Calu3 (cell line): ENCODE data around the gene KRTAP10-5. TPM values are rescaled to one million over a fixed set of nuclear protein-coding genes. Genes with fewer than 3 reads are reported as not detected.
A peak's percentile ranks its signal among the peaks of the same experiment; 100 is the strongest.
"Not testable (repeated sequence)": the region's sequence is repeated elsewhere in the genome, so short reads cannot be mapped to it uniquely, and the experiment has no call there.

Experiments used
- BruUV-seq: library from RNA; stranded (reverse); fragments of 400-500 nt; replicated peaks from 2 replicates; lab custom pipeline; 2021; lab: Mats Ljungman, UMichigan
- CTCF ChIA-PET: fragments of 300-600 bp; sonication (Branson Sonifier 250); formaldehyde crosslinking; loops from one replicate; lab custom pipeline; 2022; ENCODE audit warnings: antibody characterized with exemption; lab: Charles Lee
- DNase-seq: peaks from one replicate; pipeline ENCODE4 v3.0.0; 2022
- H3K27ac Mint-ChIP-seq: one replicate; pipeline ENCODE4 v1.8.0; 2022; ENCODE audit warnings: mixed read lengths; ENCODE audit not compliant: unreplicated experiment
- H3K27me3 Mint-ChIP-seq: one replicate; pipeline ENCODE4 v1.8.0; 2022; ENCODE audit warnings: mixed read lengths; ENCODE audit not compliant: unreplicated experiment
- H3K36me3 Mint-ChIP-seq: one replicate; pipeline ENCODE4 v1.8.0; 2022; ENCODE audit warnings: mild to moderate bottlenecking, moderate library complexity, mixed read lengths; ENCODE audit not compliant: insufficient read depth, unreplicated experiment
- H3K4me1 Mint-ChIP-seq: one replicate; pipeline ENCODE4 v1.8.0; 2022; ENCODE audit warnings: mild to moderate bottlenecking, low read depth, mixed read lengths; ENCODE audit not compliant: unreplicated experiment
- H3K4me3 Mint-ChIP-seq: one replicate; pipeline ENCODE4 v1.8.0; 2022; ENCODE audit warnings: mild to moderate bottlenecking, low read depth, moderate library complexity, mixed read lengths; ENCODE audit not compliant: unreplicated experiment
- H3K9me3 Mint-ChIP-seq: one replicate; pipeline ENCODE4 v1.8.0; 2022; ENCODE audit warnings: low read depth, mixed read lengths; ENCODE audit not compliant: unreplicated experiment
- intact Hi-C: fragments of 100-400 bp; cut with micrococcal nuclease; formaldehyde crosslinking; loops from one replicate; pipeline ENCODE4 v1.10.0; 2022; ENCODE audit not compliant: unreplicated experiment
- total RNA-seq: library from RNA; stranded (reverse); gene quantifications from 2 replicates; pipeline ENCODE4 v1.2.3, GENCODE V29; 2022
- TF ChIP-seq, protein P1 (sequence below): fragments of 200-600 bp; IDR thresholded peaks from one replicate; pipeline ENCODE4 v1.8.0; 2022; ENCODE audit warnings: antibody characterized with exemption; ENCODE audit not compliant: unreplicated experiment

The KRTAP10-5 gene
- total RNA-seq, 1 experiment from 2014 or later = not detected

DNA sequence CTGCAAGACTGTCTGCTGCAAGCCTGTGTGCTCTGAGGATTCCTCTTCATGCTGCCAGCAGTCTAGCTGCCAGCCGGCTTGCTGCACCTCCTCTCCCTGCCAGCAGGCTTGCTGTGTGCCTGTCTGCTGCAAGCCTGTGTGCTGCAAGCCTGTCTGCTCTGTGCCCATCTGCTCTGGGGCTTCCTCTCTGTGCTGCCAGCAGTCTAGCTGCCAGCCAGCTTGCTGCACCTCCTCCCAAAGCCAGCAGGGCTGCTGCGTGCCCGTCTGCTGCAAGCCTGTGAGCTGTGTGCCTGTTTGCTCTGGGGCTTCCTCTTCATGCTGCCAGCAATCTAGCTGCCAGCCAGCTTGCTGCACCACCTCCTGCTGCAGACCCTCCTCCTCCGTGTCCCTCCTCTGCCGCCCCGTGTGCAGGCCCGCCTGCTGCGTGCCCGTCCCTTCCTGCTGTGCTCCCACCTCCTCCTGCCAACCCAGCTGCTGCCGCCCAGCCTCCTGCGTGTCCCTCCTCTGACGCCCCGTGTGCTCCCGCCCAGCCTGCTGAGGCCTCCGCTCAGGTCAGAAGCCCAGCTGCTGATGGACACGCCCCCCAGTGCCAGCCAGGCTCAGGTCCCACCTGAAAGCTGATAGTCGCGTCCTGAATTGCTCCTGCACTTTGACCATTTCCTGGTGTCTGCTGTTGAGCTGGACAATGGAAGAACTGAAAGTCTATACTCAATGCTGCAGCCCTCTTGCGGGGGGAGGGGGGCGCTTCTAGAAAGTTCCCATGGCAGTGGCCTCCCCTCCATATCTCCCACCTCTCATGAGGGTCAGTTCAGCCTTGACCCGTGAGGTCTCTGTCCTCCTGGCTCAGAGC lies 5.7 kb downstream of the KRTAP10-5 start:
- peak; percentile 34 for DNase-seq
- Mint-ChIP-seq H3K4me3 (peak overlapping the region; percentile 71), H3K27ac (no peak overlapping the region), H3K4me1 (peaks cover 13% of the 10 kb centered on the region), H3K27me3 (peaks cover 63% of the 10 kb centered on the region), H3K36me3 (peaks cover 8% of the 10 kb centered on the region), H3K9me3 (peaks cover 6% of the 10 kb centered on the region)
- CTCF ChIA-PET = interaction anchor here (0.7 kb wide), 1 partner anchor 1001 kb away, joined by 3 read pairs; no protein-coding TSS in a partner anchor
- TF ChIP-seq, protein P1, sequence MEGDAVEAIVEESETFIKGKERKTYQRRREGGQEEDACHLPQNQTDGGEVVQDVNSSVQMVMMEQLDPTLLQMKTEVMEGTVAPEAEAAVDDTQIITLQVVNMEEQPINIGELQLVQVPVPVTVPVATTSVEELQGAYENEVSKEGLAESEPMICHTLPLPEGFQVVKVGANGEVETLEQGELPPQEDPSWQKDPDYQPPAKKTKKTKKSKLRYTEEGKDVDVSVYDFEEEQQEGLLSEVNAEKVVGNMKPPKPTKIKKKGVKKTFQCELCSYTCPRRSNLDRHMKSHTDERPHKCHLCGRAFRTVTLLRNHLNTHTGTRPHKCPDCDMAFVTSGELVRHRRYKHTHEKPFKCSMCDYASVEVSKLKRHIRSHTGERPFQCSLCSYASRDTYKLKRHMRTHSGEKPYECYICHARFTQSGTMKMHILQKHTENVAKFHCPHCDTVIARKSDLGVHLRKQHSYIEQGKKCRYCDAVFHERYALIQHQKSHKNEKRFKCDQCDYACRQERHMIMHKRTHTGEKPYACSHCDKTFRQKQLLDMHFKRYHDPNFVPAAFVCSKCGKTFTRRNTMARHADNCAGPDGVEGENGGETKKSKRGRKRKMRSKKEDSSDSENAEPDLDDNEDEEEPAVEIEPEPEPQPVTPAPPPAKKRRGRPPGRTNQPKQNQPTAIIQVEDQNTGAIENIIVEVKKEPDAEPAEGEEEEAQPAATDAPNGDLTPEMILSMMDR = no peak
- intact Hi-C loops = no loop called here
- no TSS peak for BruUV-seq

DNA sequence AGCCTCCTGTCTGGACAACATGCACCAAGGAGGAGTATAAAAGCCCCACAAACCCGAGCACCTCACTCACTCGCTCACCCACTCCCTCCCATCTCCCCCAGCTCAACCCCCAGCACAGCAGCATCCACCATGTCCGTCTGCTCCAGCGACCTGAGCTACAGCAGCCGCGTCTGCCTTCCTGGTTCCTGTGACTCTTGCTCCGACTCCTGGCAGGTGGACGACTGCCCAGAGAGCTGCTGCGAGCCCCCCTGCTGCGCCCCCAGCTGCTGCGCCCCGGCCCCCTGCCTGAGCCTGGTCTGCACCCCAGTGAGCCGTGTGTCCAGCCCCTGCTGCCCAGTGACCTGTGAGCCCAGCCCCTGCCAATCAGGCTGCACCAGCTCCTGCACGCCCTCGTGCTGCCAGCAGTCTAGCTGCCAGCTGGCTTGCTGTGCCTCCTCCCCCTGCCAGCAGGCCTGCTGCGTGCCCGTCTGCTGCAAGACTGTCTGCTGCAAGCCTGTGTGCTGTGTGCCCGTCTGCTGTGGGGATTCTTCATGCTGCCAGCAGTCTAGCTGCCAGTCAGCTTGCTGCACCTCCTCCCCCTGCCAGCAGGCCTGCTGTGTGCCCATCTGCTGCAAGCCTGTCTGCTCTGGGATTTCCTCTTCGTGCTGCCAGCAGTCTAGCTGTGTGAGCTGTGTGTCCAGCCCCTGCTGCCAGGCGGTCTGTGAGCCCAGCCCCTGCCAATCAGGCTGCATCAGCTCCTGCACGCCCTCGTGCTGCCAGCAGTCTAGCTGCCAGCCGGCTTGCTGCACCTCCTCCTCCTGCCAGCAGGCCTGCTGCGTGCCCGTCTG lies 6.6 kb downstream of the KRTAP10-5 start, which contains the start of gene KRTAP10-4:
TSS of gene KRTAP10-4 (plus strand) at position 100 of the 827 bp plus-strand sequence. CDS start at position 130, 30 bp downstream.
- CTCF ChIA-PET = interaction anchor here (1.2 kb wide), 2 partner anchors 18 to 159 kb away, joined by 3 read pairs; partner anchors contain the start of gene KRTAP10-6
- not testable (repeated sequence) for H3K27ac Mint-ChIP-seq
- H3K4me3 Mint-ChIP-seq = peak within 1 kb of the TSS; percentile 71

DNA sequence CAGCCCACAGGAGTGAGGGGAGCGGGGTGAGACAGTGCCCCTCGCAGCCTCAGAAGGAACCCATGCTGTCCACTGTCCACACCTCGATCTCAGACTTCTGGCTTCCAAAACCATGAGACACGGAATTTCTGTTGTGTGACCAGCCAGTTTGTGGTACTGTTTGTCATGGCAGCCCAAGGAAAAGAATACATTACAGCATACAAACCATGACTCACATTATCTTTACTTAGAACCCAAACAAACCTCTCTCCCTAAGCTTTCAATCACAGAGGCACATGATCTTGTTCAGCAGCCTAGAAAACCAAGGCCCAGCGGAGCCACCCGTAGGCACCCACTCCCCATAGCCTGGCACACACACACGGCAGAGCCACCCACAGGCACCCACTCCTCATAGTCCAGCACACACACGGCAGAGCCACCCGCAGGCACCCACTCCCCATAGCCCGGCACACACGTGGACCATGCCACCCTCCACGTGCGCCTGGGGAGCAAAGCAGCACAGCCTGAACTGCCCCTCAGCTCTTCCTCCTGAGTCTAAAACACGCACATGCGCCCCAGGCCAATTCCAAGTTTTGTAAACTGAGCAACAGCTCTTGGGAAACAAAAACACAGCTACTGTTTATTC lies 7.3 kb downstream of the KRTAP10-5 start:
- CTCF ChIA-PET = interaction anchor here (1.2 kb wide), 2 partner anchors 19 to 159 kb away, joined by 3 read pairs; partner anchors contain the start of gene KRTAP10-6
- no peak for DNase-seq
- Mint-ChIP-seq H3K36me3 (peaks cover 8% of the 10 kb centered on the region), H3K27ac (no peak overlapping the region), H3K4me3 (no peak overlapping the region), H3K9me3 (peaks cover 6% of the 10 kb centered on the region), H3K27me3 (peaks cover 73% of the 10 kb centered on the region), H3K4me1 (peaks cover 12% of the 10 kb centered on the region)
- TF ChIP-seq, protein P1 = no peak
- intact Hi-C loops = no loop called here
- BruUV-seq = no TSS peak

More for the DNA sequence above, 6.6 kb downstream of the KRTAP10-5 start, which contains the start of gene KRTAP10-4:
- BruUV-seq, H3K36me3 Mint-ChIP-seq, DNase-seq, intact Hi-C loops, H3K9me3 Mint-ChIP-seq: not testable (repeated sequence)
- Mint-ChIP-seq H3K27me3 (peaks cover 65% of the 10 kb centered on the region), H3K4me1 (peaks cover 12% of the 10 kb centered on the region)

DNA sequence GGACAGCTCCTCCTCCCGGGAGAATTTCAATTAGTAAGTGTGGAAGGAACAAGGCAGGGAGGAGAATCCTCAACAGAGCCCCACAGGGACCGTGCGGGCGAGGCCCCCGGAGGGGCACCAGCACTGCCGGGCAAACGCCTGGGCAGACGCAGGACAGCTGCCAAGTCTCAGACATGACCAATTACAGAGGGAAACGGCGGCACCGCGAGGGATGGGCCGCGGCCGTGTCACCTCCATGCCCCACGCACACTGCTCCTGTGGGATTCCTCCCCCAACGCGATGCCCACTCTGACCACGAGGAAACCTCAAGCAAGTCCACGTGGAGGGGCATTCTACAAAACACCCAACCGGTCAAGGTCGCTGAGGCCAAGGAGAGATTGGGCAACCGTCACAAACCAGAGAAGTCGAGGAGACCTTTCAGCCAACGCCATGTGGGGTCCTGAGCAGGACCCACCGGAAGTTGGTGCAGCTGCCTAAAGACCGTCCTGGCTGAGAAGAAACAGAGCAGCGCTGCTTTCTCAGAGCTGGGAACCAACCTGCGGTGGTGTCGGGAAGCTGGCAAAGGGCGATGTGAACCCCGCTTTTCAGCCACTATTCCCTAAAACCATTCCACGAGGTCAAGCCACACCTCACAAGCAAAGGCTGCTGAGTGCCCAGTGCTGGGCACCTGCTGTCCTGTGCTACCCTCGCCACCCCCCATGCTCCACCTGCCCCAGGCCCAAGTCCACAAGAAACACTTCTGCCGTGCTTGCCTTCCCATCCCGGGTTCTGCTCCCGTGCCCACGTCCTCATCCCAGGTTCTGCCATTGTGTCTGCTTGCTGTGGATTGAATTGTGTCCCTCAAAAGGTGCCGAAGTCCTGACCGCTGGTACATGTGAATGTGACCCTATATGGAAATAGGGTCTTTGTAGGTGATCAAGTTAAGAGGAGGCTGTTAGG lies 8.3 kb downstream of the KRTAP10-5 start:
- Mint-ChIP-seq H3K36me3 (peaks cover 8% of the 10 kb centered on the region), H3K4me1 (peaks cover 12% of the 10 kb centered on the region), H3K27ac (no peak overlapping the region), H3K9me3 (peaks cover 6% of the 10 kb centered on the region), H3K27me3 (peaks cover 83% of the 10 kb centered on the region), H3K4me3 (no peak overlapping the region)
- TF ChIP-seq, protein P1 = no peak
- BruUV-seq = no TSS peak
- DNase-seq = no peak
- intact Hi-C loops = no loop called here
- CTCF ChIA-PET = no interaction called here
